SHP77 treated with DMSO at 0.1 percent for 48 hours (cell line): ENCODE data around the gene IP6K1.

Experiments
- DNase-seq: peaks from one replicate; lab custom pipeline; 2025; lab: John Stamatoyannopoulos, UW

IP6K1 gene

DNA sequence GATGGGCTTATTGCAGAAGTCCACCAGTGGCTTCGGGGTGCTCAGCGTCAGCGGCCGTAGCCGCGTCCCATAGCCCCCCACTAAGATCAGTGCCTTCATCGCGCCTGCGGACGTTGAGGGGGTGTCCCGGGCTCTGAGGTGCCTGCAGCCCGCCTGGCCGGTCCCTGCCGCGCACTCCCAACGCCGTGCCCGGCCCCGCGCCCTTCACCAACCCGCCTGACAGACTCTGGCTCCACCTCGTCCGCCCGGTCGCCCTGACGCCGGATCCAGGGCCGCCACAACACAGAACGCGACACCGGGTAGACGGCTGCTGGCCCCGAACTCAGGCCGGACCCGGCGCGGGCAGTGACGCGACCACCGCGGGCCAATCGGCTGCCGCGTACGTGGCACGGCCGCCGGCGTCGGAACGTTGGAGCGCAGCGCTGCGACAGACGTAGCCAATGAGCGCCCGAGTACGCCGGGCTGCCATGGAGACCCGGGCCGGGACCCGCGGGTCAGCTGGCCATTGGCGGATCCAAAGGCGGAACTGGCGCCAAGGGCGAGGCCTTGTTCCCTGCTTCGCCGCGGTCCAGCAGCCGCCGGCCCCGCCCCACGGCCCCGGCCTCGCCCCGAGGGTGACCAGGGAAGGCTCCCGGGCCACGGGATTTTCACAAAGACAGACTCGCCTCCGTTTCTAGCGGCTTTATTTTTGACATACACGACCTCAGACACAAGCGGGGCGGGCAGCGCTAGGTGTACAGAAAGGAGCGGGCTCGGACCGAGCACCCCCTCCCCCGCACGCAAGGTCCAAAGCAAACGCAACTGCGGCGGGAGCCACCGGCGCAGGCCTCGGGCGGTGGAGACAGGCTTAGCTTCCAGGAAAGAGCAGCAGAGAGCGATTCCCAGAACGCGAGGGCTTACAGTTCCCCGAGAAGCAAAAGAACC lies 62.5 kb downstream of the IP6K1 start, which contains the start of gene GMPPB:
TSS of gene GMPPB (minus strand) at position 324 of the 924 bp plus-strand sequence. CDS start at position 99, 225 bp downstream.
- peak; percentile 94 for DNase-seq

- DNase-seq, result no peak
These were observed 63.1 kb downstream of the IP6K1 start for GRCh38 chr3:49723296-49723627.

- no peak for DNase-seq
These were observed 63.4 kb downstream of the IP6K1 start for GRCh38 chr3:49722896-49723295.

DNA sequence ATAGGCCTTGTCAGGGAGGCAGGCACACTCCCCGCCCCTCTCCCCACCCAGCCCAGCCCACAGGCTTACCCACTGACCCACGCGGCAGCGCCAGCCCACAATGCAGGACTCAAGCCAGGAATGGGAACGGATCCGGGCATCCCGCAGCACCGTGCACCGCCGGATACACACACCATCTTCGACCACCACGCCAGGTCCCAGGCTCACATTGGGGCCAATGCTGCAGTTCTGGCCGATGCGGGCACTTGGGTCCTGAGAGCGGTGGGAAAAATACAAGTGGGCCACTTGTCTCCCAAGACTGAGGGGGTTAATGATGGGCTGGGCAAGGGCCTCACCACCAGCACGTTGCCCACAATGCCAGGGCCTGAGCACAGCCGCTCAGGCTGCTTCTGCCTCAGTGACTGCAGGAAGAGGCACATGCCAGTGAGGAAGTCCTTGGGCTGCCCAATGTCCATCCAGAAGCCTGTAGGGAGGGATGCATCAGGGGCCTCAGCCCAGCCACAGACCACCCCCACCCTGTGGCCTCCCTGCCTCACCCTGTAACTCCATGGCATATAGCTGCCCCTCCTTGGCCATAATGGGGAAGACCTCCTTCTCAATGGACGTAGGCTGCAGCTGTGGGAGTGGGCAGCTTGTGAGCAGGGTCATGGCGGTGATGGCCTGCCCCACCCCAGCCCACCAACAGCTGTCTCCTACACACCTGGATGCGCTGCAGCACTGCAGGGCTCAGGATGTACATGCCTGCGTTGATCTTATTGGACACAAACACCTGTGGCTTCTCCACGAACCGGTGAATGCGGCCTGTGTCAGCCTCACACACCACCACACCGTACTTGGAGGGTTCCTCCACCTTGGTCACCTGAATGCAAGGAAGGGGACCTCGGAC lies 64.2 kb downstream of the IP6K1 start:
- no peak for DNase-seq

DNA sequence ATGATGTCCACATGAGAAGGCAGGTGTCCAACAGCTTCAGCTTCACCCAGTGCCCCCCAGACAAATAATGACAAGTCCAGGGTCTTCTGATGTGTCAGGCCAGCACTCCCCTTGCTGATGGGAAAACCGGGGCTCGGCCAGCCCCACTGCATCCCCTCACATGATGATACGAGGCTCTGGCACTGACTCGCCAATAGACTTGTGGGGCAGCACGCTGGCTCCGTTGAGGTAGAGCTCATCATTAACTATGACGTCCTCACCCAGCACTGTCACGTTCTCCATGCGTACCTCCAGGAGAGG lies 64.8 kb downstream of the IP6K1 start:
- DNase-seq, result no peak

- DNase-seq, result no peak
These were observed 65.3 kb downstream of the IP6K1 start for GRCh38 chr3:49720855-49721595.

DNA sequence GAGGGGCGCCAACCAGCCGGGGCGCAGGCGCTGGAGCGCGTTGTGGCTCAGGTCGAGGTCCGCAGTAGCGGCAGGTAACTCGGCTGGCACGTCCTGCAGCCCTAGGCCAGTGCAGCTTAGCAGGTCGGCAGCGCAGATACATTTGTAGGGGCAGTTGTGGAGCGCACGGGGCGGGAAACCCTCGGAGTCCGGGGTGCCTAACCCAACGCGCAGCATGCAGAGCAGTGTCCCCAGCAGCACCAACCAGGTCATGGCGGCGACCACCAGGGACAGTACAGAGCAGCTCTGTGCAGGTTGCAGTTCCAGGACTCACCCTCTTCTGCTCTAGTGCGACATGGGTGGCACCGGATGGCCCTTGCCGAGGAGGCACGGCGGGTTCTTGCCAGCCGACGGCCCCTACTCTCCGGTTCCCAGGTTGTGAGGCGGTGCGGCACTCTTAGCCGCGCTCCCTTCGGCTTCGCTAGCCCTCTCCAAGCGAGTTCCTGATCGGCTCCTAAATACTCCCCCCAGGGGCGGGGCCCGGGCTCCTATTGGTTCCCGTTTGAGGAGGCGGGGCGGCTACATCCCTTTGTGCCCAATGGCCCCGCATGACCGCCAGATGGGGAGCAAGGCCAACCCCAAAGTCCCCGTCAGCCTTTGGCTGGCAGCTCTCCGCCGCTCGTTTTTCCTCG lies 67.0 kb downstream of the IP6K1 start, which contains the start of gene AMIGO3:
TSS of gene AMIGO3 (minus strand) at position 471 of the 671 bp plus-strand sequence. CDS start at position 252, 219 bp downstream.
- DNase-seq, result peak; percentile 59

DNA sequence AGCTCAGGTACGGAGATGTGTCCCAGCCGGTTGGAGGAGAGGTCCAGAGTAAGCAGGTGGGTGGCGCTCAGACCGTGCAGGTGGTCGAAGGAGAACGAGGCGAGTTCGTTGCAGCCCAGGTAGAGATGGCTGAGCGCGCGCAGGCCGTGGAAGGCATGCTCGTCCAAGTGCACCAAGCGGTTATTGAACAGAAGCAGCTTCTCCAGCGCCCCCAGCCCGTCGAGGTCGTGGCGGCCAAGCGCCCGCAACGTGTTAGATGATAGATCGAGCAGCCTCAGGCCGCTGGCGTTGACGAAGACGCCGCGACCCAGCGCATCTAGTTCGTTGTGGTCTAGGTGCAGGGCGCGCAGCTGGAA lies 67.5 kb downstream of the IP6K1 start:
- no peak for DNase-seq

DNA sequence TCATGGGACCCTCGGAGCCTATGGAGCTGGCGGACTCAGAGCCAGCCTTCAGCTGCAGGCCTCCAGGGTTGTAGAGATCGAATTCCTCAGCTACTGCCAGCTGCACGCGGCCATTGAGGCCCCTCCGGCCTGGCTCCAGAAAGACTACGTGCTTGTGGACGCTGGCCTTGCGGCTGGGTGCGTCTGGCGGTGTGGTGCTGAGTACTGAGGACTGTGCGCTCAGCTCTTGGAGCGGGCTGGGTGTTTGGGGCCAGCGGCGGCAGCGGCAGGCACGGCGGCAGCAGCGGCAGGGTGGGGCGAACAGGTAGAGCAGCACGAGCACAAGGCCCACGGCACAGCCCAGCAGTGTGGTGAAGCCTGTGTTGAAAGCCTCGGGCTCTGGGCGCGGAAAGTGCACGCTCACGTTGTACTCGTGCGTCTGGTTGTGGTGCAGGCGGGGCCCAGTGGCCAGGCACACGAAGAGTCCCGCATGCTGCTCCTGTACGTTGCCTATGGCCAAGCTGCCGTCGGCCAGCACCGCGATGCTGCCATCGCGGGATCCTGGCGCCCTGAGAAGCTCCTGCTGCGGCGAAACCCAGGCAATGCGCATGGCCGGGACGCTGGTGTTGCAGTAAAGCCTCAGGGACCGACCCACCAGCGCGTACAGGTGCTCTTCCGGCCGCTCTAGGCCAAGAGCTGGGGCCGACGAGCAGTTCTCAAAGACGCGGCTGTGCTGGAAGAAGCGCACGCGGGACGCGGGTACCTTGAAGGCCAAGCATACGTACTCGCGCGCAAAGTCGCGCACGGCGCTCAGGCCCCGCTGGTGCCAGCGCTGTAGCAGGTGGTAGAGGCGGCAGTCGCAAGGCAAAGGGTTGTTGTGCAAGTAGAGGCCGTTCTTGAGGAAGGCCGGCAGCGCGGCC lies 68.1 kb downstream of the IP6K1 start:
- no peak for DNase-seq

DNA sequence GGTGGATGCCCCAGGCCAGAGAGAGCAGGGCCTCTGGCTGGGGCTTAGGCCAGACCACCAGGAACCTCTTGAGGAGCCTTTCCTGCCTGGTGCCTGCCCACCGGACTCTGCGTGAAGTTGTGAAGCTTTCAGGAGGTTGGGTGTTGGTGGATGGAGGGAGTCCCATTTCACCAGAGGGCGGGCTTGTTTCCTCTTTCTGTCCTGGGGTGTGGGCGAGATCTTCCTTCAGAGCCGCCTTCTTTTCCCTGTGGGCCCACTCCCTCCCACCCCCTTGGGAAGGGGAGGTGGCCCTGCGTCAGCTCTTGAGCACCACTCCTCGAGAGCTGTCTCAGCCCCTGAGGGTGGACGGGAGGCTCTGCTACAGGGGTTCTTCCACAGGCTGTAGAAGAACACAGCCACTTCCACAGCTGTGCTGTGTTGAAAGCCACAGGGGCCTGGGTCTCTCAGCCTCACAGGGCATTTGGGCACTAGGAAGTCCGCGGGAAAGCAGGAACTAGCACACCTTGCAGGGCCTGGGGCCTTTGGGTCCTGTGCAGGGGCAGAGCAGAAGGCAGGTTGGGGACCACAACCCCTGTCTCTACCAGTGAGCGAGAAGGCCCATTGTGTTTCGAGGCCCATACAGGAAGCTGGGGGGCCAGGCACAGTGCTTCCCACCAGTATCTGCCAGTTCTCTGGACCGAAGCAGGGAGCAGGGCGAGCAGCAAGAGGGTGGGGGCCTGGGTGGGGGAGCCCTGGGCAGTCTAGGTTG lies 69.0 kb downstream of the IP6K1 start:
- DNase-seq, result no peak

GRCh38 chr3:49716691-49717210 lies 69.6 kb downstream of the IP6K1 start:
- DNase-seq, result no peak

- DNase-seq, result no peak
These were observed 70.2 kb downstream of the IP6K1 start for GRCh38 chr3:49716169-49716568.

- no peak for DNase-seq
These were observed 70.7 kb downstream of the IP6K1 start for GRCh38 chr3:49715611-49716121.

- DNase-seq, result no peak
These were observed 71.4 kb downstream of the IP6K1 start for GRCh38 chr3:49714728-49715550.

DNA sequence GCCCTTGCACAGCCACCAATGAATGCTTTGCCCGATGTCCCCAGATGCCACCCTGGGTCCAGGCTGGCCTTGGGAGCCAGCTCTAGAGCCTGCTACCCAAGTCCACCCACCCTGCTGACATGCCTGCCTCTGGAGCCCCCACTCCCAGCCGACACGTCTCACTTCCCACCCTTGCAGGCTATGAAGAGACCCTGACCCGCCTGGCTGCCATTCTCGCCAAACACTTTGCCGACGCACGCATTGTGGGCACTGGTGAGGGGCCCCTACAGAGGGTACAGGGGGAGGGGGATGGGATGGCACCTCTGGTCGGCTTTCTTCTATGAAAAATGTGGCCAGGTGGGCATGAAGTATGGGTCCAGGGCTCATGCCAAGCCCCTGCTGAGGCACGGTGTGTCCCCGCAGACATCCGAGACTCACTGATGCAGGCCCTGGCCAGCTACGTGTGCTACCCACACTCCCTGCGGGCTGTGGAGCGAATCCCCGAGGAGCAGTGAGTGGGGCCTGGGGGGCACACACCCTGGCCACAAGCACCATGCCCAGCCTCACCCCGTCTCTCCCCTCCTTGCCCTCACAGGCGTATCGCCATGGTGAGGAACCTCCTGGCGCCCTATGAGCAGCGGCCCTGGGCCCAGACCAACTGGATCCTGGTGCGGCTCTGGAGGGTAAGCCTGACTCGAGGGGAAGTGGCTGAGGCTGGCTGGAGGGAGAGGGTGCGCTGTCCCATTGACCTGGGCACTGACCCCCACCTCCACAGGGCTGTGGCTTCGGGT lies 72.8 kb downstream of the IP6K1 start:
- DNase-seq, result no peak

DNA sequence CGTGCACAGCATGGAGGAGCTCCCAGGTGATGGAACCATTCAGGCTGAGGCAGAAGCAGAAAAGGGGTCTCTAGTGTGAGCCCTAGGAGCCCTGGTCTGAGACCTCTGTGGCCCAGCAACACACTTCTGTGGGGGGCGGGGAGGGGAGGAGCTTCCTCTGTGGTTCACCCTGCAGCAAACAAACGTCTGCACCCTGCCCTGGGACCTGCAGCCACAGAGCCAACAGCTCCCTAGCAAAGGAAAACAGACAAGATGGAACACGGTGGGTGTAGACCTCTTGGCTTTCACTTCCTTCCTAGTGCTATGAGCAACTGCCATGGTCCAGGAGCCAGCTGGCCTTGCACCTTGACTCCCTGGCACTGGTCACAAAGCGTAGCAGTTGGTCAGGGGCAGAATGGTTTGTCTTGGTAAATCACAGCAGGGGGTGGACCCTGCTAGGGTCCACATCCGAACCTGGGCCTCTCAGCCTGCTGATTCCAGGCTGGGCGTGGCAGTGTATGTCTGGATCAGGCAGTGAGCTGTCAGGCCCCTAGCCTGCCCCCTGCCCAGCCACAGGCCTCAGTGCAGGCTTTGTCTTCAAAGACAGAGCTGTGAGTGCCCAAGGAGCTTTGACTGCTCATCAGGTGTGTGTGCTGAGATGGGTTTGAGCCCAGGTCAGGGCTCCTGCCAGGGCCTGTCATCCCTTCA lies 73.6 kb downstream of the IP6K1 start:
- no peak for DNase-seq

- DNase-seq, result no peak
These were observed 74.2 kb downstream of the IP6K1 start for GRCh38 chr3:49712166-49712565.
